T-cell (primary cell): ENCODE data around the gene SEC23IP. TPM values are rescaled to one million over a fixed set of nuclear protein-coding genes. Genes with fewer than 3 reads are reported as not detected.
"Not testable (repeated sequence)": the region's sequence is repeated elsewhere in the genome, so short reads cannot be mapped to it uniquely, and the experiment has no call there.

Experiments
- ATAC-seq, 4 experiments: fragments of 200-7000 bp in 3 of 4; fragments of 150-1000 bp in 1 of 4; cut with Tn5 transposase; replicated peaks in 1 of 4; 1 replicate in 3 of 4; 2 replicates in 1 of 4; pipeline ENCODE4 v1.10.0; 2021; ENCODE audit warnings: moderate library complexity in 3 of 4, mild to moderate bottlenecking in 2 of 4, moderate number of reproducible peaks in 1 of 4
- CTCF ChIA-PET, 2 donors: fragments of 300-600 bp; sonication (Branson Sonifier 250); formaldehyde crosslinking; loops; one replicate each; lab custom pipeline; 2022; ENCODE audit warnings: antibody characterized with exemption in 2 of 2; lab: Charles Lee
- POLR2A ChIA-PET, 2 donors: fragments of 300-600 bp; sonication (Branson Sonifier 250); formaldehyde crosslinking; loops; one replicate each; lab custom pipeline; 2022; ENCODE audit warnings: antibody characterized with exemption in 2 of 2; lab: Charles Lee
- DNase-seq, 35 experiments: peaks; one replicate each; pipeline versions ENCODE4 v3.0.0 to v3.0.0-alpha.2; 2013 to 2023
- H3K27ac ChIP-seq: one replicate; pipeline ENCODE4 v1.5.1; 2013; ENCODE audit warnings: low read length
- H3K27me3 ChIP-seq, 2 experiments: replicated peaks in 1 of 2; 1 replicate in 1 of 2; 2 replicates in 1 of 2; pipeline versions ENCODE4 v1.6.1 to v1.7.0; 2013; ENCODE audit warnings: low read length in 1 of 2, mixed read lengths in 1 of 2; ENCODE audit not compliant: control insufficient read depth in 2 of 2, insufficient read depth in 2 of 2; ENCODE audit errors: extremely low read depth in 1 of 2
- H3K36me3 ChIP-seq, 2 donors: 1 replicate in 1 of 2; 2 replicates in 1 of 2; pipeline versions ENCODE4 v1.6.1 to v1.7.0; 2013; ENCODE audit warnings: low read length in 1 of 2; ENCODE audit not compliant: control insufficient read depth in 2 of 2, insufficient read depth in 1 of 2; ENCODE audit errors: extremely low read depth in 1 of 2
- H3K4me1 ChIP-seq, 2 experiments: 1 replicate in 1 of 2; 2 replicates in 1 of 2; pipeline versions ENCODE4 v1.6.1 to v1.7.0; 2013; ENCODE audit warnings: low read length in 2 of 2, mixed read lengths in 1 of 2; ENCODE audit not compliant: insufficient read depth in 2 of 2, control insufficient read depth in 1 of 2; ENCODE audit errors: extremely low read depth in 1 of 2
- H3K4me3 ChIP-seq, 2 donors: 1 replicate in 1 of 2; 2 replicates in 1 of 2; pipeline versions ENCODE4 v1.5.1 to v1.7.0; 2013; ENCODE audit warnings: mild to moderate bottlenecking in 2 of 2, low read length in 1 of 2, moderate library complexity in 1 of 2; ENCODE audit not compliant: control insufficient read depth in 1 of 2; ENCODE audit errors: extremely low read depth in 1 of 2
- H3K9me3 ChIP-seq: 2 replicates; pipeline ENCODE4 v1.7.0; 2013
- H3K27ac Mint-ChIP-seq, 2 donors: one replicate each; pipeline ENCODE4 v1.8.0; 2020 to 2021; ENCODE audit warnings: mild to moderate bottlenecking in 2 of 2, mixed read lengths in 2 of 2
- H3K27me3 Mint-ChIP-seq, 2 donors: one replicate each; pipeline ENCODE4 v1.8.0; 2021 to 2022; ENCODE audit warnings: mixed read lengths in 2 of 2
- H3K36me3 Mint-ChIP-seq: one replicate; pipeline ENCODE4 v1.8.0; 2021; ENCODE audit warnings: mixed read lengths
- H3K4me1 Mint-ChIP-seq, 3 donors: one replicate each; pipeline ENCODE4 v1.8.0; 2020 to 2022; ENCODE audit warnings: mixed read lengths in 3 of 3, mild to moderate bottlenecking in 1 of 3
- H3K4me3 Mint-ChIP-seq, 3 donors: one replicate each; pipeline ENCODE4 v1.8.0; 2020 to 2022; ENCODE audit warnings: mild to moderate bottlenecking in 3 of 3, mixed read lengths in 3 of 3, moderate library complexity in 3 of 3
- H3K9me3 Mint-ChIP-seq, 3 donors: one replicate each; pipeline ENCODE4 v1.8.0; 2020 to 2022; ENCODE audit warnings: mixed read lengths in 3 of 3
- WGBS: methylation state at CpG from one replicate; pipeline ENCODE4 v1.1.5; 2013; ENCODE audit warnings: missing lambda C conversion rate; ENCODE audit not compliant: insufficient coverage; 5-methylcytosine and 5-hydroxymethylcytosine counted together
- total RNA-seq, 35 experiments: library from RNA in 6 of 35; stranded (reverse) in 6 of 35; fragments of 120-200 nt in 1 of 35; gene quantifications; one replicate each; pipeline versions ENCODE4 v1.2.1 to v1.2.4 and lab custom pipeline; 2013 to 2026

SEC23IP gene
- total RNA-seq, 5 donors from 2014 or later (not counting 1 experiment from before 2014, with no cell fraction given) = 33.8 to 67.1 (median 52.0) TPM

GRCh38 chr10:119896937-119897770, 4.6 kb downstream of the SEC23IP start:
- ChIA-PET POLR2A (interaction anchor here in 1 of 2 donors (0.5 kb wide), 1 partner anchor 33 kb away, joined by 6 read pairs; no protein-coding TSS in a partner anchor), CTCF (no interaction called here)
- no peak overlapping the region for H3K27ac ChIP-seq
- WGBS = 98% methylated on average over 4 of the region's 9 CpGs
- peaks cover 8 to 24% of the 10 kb centered on the region in 2 experiments for H3K4me1 ChIP-seq
- no peaks in the 10 kb centered on the region for H3K27me3 ChIP-seq
- Mint-ChIP-seq H3K27ac (no peak overlapping the region), H3K4me3 (no peak overlapping the region), H3K36me3 (peaks cover 19% of the 10 kb centered on the region), H3K9me3 (no peaks in the 10 kb centered on the region), H3K27me3 (no peaks in the 10 kb centered on the region), H3K4me1 (peaks cover 59 to 69% (median 64%) of the 10 kb centered on the region in 3 donors)
- ATAC-seq (no peak), DNase-seq (no peak)
- H3K36me3 ChIP-seq = peaks cover 0 to 13% of the 10 kb centered on the region in 2 donors
- no peaks in the 10 kb centered on the region for H3K9me3 ChIP-seq
- no peak overlapping the region for H3K4me3 ChIP-seq

- Mint-ChIP-seq H3K27me3 (no peaks in the 10 kb centered on the region), H3K36me3 (peaks cover 28% of the 10 kb centered on the region), H3K27ac (no peak overlapping the region), H3K4me1 (peaks cover 53 to 60% (median 56%) of the 10 kb centered on the region in 3 donors), H3K4me3 (peak overlapping the region in 1 of 3 donors; percentile 1), H3K9me3 (no peaks in the 10 kb centered on the region)
- ATAC-seq (no peak), DNase-seq (no peak)
- Histone ChIP-seq H3K4me3 (no peak overlapping the region), H3K27me3 (no peaks in the 10 kb centered on the region), H3K9me3 (no peaks in the 10 kb centered on the region), H3K4me1 (peaks cover 3 to 15% of the 10 kb centered on the region in 2 experiments), H3K27ac (no peak overlapping the region), H3K36me3 (peaks cover 0 to 21% of the 10 kb centered on the region in 2 donors)
- 100% methylated on average over 2 of the region's 4 CpGs for WGBS
- ChIA-PET POLR2A (interaction anchor here in 1 of 2 donors (0.6 to 0.7 kb wide), 2 partner anchors 84 to 794 kb away, joined by 3 read pairs; no protein-coding TSS in a partner anchor), CTCF (no interaction called here)
Measured at GRCh38 chr10:119898577-119898976, 6.0 kb downstream of the SEC23IP start.

GRCh38 chr10:119903946-119904666, 11.6 kb downstream of the SEC23IP start:
- ATAC-seq (no peak), DNase-seq (no peak)
- Histone ChIP-seq H3K4me3 (no peak overlapping the region), H3K27ac (no peak overlapping the region), H3K9me3 (no peaks in the 10 kb centered on the region), H3K27me3 (no peaks in the 10 kb centered on the region), H3K4me1 (peaks cover 0 to 5% of the 10 kb centered on the region in 2 experiments), H3K36me3 (peaks cover 2 to 50% of the 10 kb centered on the region in 2 donors)
- Mint-ChIP-seq H3K27ac (no peak overlapping the region), H3K4me1 (peaks cover 3 to 12% (median 6%) of the 10 kb centered on the region in 3 donors), H3K9me3 (no peaks in the 10 kb centered on the region), H3K27me3 (no peaks in the 10 kb centered on the region), H3K4me3 (no peak overlapping the region), H3K36me3 (peaks cover 36% of the 10 kb centered on the region)
- POLR2A ChIA-PET = no interaction called here
- CTCF ChIA-PET = no interaction called here
- WGBS = 98% methylated on average over 8 of the region's 16 CpGs

GRCh38 chr10:119907695-119908094, 15.2 kb downstream of the SEC23IP start:
- WGBS = 100% methylated on average over 6 of the region's 7 CpGs
- H3K4me3 ChIP-seq, H3K4me3 Mint-ChIP-seq, ATAC-seq, H3K9me3 Mint-ChIP-seq, CTCF ChIA-PET, H3K27ac Mint-ChIP-seq, POLR2A ChIA-PET, H3K4me1 ChIP-seq, DNase-seq, H3K27me3 ChIP-seq, H3K4me1 Mint-ChIP-seq, H3K27ac ChIP-seq, H3K9me3 ChIP-seq, H3K27me3 Mint-ChIP-seq: not testable (repeated sequence)
- peaks cover 47% of the 10 kb centered on the region for H3K36me3 Mint-ChIP-seq
- peaks cover 2 to 64% of the 10 kb centered on the region in 2 donors for H3K36me3 ChIP-seq

GRCh38 chr10:119908166-119908565, 15.6 kb downstream of the SEC23IP start:
- ChIA-PET CTCF (interaction anchor here in 1 of 2 donors (0.6 kb wide), 1 partner anchor 358 kb away, joined by 5 read pairs; no protein-coding TSS in a partner anchor), POLR2A (no interaction called here)
- Histone ChIP-seq H3K4me3 (no peak overlapping the region), H3K36me3 (peaks cover 2 to 64% of the 10 kb centered on the region in 2 donors), H3K9me3 (no peaks in the 10 kb centered on the region), H3K27me3 (no peaks in the 10 kb centered on the region), H3K4me1 (no peaks in the 10 kb centered on the region), H3K27ac (no peak overlapping the region)
- Mint-ChIP-seq H3K27me3 (no peaks in the 10 kb centered on the region), H3K4me3 (no peak overlapping the region), H3K27ac (no peak overlapping the region), H3K36me3 (peaks cover 48% of the 10 kb centered on the region), H3K4me1 (peaks cover 0 to 4% (median 0%) of the 10 kb centered on the region in 3 donors), H3K9me3 (no peaks in the 10 kb centered on the region)
- DNase-seq = no peak
- no peak for ATAC-seq

- no peak for ATAC-seq
- peaks cover 40% of the 10 kb centered on the region for H3K36me3 Mint-ChIP-seq
Measured at GRCh38 chr10:119910689-119911088, 18.2 kb downstream of the SEC23IP start.

More at GRCh38 chr10:119910689-119911088, 18.2 kb downstream of the SEC23IP start:
- Histone ChIP-seq H3K27ac (no peak overlapping the region), H3K4me3 (no peak overlapping the region), H3K9me3 (no peaks in the 10 kb centered on the region), H3K4me1 (no peaks in the 10 kb centered on the region), H3K27me3 (no peaks in the 10 kb centered on the region), H3K36me3 (peaks cover 0 to 58% of the 10 kb centered on the region in 2 donors)
- WGBS = 92% methylated on average over 4 of the region's 6 CpGs
- Mint-ChIP-seq H3K4me3 (no peak overlapping the region), H3K4me1 (peaks cover 0 to 4% (median 0%) of the 10 kb centered on the region in 3 donors), H3K27me3 (no peaks in the 10 kb centered on the region), H3K27ac (no peak overlapping the region), H3K9me3 (no peaks in the 10 kb centered on the region)
- POLR2A ChIA-PET = interaction anchor here in 1 of 2 donors (0.6 kb wide), 1 partner anchor 523 kb away, joined by 3 read pairs; no protein-coding TSS in a partner anchor
- no peak for DNase-seq
- CTCF ChIA-PET = no interaction called here
